GM19372 (cell line): ENCODE measurements around the gene RPS29.
A peak's percentile ranks its signal among the peaks of the same experiment; 100 is the strongest.
"Not testable (repeated sequence)": the region's sequence is repeated elsewhere in the genome, so short reads cannot be mapped to it uniquely, and the experiment has no call there.

Experiments
- ATAC-seq: cut with Tn5 transposase; IDR thresholded peaks from one replicate; pipeline ENCODE4 v1.9.1; 2021; ENCODE audit warnings: mild to moderate bottlenecking, low read depth, moderate library complexity; ENCODE audit not compliant: unreplicated experiment

The RPS29 gene

DNA sequence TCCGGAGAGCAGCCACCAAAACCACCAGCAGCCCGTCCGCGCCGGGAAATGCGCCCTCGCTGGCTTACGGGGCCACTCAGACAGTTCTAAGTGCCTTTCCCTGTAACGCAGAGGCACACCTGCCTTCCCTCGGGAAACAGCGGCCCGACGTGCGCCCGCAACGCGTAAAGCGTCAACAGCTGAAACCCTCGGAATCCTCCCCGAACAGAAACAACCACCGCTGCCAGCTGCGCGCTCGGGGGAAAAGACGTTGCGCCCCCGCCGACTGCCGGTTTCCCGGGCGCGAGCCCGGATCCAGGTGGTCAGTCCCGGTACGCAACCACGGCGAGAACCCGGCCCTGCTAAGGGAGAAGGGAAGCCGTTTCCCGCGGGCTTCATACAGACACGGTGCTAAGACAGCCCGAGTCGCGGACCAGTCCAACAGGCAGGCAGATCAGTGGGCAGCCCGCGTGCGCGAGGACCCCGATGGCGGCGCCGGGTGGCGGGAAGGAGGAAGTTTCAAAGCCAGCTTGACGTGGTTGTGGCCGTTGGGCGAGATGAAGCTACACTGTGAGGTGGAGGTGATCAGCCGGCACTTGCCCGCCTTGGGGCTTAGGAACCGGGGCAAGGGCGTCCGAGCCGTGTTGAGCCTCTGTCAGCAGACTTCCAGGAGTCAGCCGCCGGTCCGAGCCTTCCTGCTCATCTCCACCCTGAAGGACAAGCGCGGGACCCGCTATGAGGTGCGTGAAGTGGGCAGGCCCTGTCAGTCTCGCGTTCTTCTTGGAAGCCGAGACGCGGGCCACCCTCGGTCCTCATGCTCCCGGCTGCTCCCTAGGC is 12.5 kb upstream of the RPS29 start, which contains the start of gene LRR1:
LRR1 (plus strand) TSS at position 456 of the 816 bp plus-strand sequence; CDS start at position 537, 81 bp downstream.
- ATAC-seq, result peak; percentile 52

DNA sequence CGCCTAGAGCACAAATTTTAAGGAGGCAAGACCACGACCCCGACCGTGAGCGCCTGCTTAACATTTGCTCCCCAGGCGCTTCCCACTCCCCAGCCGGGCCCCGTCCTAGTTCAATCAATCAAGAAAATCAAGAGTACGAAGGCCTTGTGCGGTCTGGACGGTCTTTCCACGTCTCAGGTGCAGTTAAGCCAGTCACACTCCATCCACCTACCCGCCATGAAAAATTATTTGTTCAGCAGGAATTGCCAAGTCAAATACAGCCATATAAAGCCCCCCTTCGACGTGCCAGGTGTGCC is 12.0 kb upstream of the RPS29 start:
- ATAC-seq, result no peak

DNA sequence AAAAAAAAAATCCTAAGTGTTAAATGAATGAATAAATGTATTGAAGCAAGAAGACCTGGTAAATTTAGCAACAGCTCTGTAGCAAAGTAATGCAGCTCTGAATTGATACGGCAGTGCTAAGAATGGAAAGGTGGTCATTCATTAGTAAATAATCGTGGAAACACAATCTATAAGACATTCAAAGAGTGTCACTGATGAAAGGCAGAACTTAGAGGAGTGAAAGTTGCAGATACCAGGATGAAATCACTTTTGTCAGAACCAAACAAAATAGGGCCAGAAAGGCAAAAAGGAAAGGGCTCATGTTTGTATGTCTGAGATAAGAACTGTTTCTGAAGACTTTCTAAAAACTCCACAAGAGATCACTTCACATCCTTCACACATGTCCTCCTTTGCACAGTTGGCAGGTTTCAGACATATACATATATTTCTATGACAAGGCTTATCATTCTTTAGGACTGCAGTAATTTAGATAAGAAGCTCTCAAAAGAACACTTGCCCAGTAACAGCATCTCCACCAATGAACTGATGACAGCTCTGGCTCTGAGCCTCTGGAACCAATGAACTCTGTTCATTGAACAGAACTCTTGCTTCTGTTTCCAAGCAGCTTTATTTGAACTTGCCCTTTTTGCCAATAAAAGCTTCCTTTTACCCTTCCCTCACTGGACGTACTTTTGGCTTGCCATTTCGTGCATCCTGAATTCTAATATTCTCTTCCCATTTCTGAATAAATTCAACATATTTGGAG is 8.3 kb upstream of the RPS29 start:
- ATAC-seq, result no peak

DNA sequence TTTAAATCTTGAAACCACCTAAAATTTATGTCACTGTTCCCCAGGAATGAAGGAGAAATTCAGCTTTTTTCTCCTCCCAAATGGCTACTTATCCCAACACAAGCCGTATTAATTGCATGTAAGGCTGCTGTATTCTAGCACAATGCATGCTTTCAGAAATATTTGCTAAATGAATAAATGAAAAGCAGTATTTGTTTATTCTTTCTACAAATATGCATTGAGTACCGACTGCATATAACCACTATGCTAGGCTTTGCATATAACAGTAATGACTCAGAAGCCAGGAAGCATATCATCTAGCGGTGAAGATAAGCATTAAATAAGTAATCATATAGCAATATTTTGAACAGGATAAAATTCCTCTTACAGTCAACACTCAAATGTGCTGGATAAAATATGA is 6.8 kb upstream of the RPS29 start:
- ATAC-seq, result no peak

DNA sequence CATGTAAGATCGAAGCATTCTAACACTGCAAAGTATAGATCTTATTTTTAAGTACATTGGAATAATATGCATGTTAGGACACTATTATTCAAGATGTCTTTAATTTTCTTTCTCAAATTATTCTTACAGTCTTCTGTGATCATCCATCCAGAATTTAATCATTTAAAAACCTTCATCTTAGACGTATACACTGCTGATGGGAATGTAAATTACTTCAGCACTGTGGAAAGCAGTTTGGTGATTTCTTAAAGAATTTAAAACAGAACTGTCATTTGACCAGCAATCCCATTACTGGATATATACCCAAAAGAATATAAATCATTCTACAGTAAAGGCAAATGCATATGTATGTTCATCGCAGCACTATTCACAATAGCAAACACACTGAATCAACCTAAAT is 3.2 kb upstream of the RPS29 start:
- ATAC-seq, result no peak

DNA sequence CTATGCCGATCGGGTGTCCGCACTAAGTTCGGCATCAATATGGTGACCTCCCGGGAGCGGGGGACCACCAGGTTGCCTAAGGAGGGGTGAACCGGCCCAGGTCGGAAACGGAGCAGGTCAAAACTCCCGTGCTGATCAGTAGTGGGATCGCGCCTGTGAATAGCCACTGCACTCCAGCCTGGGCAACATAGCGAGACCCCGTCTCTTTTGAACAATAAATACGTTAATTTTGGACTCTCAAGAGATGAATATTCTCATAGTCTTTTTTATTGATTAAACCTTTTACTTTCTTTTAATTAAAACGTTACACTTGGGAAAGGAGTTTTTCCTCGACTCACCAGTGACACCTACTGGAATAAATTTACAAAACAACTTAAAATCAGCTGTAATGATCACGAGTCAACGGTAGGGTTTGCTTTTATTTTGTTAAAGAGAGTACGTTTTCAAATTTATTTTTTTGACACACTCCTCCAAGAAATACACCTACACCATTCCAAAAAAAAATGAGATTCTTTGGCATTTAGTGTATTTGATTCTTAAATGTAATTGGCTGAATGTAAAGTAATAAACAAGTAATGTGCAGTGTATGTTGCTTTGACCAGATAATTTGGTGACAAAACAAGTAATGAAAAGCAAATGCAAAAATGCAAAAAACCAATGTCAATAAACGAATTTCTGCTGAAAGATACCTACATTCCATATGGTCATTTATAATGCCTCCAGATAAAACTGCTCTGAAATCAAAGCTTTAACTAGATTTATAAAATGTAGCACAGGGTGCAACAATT is 687 bp upstream of the RPS29 start:
- peak; percentile 15 for ATAC-seq

DNA sequence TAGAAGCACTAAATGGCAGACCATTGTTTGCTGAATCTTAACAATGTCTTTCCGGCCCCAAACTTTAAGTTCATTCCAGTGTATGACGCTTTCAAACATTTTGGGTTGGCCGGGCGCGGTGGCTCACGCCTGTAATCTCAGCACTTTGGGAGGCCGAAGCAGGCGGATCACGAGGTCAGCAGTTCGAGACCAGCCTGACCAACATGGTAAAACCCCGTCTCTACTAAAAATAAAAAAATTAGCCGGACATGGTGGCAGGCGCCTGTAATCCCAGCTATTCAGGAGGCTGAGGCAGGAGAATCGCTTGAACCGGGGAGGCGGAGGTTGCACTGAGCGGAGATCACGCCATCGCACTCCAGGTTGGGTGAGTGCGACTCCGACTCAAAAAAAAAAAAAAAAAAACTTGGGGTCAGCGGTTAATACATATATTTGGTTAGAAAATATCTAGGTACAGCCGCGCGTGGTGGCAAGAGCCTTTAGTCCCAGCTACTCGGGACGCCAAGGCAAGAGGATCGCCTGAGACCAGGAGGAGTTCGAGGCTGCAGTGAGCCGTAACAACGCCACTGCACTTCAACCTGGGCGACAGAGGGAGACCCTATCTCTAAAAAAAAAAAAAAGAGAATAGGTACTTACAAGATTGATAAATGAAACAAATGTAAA is 1.1 kb downstream of the RPS29 start:
- not testable (repeated sequence) for ATAC-seq

DNA sequence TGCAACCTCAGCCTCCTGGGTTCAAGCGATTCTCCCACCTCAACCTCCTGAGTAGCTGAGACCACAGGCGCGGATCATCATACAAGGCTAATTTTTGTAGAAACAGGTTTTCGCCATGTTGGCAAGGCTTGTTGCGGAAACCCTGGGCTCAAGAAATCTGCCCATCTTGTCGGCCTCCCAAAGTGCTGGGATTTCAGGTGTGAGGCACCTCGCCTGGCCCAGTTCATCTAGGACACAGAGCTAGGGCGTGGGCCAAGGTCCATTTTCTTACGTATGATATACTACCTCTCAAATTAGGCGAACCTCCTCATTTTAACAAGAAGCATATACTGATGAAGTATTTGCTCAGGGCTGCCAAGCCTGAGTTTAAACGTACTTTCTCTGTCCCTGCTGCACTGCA is 2.1 kb downstream of the RPS29 start:
- ATAC-seq, result no peak

DNA sequence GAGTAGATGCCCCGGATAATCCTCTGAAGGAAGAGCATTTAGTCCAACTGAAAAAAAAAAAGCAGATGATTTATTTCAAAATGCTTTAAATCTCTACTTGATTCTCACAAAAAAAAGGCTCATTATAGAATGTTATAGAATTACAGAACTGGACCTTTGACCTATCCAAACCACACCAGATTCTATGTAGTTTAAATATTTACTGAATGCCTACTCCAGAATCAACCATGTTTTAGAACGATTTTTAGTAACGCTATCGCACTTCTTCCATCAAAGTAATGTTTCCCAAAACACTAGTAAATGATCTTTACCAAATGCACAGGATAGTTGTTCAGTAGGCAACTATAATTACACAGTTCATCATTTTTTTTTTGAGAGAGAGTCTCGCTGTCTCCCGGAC is 2.6 kb downstream of the RPS29 start:
- ATAC-seq, result no peak

DNA sequence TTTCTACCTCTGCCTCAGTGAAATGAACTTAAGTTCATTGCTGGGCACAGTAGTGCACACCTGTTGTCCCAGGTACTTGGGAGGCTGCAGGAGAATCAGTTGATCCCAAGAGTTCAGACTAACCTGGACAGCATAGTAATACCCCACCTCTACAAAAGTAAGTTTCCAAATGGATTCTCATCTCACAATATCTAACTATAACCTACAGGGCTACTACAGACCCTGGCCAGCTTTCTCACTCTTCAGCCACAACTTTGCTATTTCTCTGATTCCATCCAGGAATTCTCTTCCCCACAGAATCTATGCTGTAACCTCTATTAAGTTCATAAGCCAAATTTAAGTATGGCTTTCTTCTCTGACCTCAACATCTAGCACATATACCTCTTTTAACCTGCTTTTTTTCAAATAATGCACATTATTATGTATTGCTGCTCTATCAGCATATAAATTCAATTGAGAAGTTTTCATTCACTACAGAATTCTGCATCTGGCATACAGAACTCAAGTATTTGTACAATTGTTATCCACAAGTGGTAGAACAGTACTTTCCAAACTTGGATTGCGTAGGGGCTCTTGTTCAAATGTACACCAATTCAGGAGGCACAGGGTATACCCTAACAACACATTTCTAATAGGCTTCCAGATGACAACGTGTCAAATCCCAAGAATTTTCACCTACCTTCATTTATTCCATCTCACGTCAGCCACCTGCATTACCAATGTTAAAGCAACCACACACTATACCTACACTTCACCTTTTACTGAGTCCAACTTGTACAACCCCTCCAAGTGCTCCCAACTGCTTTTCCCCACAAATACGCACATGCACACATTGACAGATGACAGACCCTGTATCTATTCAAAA is 3.8 kb downstream of the RPS29 start:
- no peak for ATAC-seq

DNA sequence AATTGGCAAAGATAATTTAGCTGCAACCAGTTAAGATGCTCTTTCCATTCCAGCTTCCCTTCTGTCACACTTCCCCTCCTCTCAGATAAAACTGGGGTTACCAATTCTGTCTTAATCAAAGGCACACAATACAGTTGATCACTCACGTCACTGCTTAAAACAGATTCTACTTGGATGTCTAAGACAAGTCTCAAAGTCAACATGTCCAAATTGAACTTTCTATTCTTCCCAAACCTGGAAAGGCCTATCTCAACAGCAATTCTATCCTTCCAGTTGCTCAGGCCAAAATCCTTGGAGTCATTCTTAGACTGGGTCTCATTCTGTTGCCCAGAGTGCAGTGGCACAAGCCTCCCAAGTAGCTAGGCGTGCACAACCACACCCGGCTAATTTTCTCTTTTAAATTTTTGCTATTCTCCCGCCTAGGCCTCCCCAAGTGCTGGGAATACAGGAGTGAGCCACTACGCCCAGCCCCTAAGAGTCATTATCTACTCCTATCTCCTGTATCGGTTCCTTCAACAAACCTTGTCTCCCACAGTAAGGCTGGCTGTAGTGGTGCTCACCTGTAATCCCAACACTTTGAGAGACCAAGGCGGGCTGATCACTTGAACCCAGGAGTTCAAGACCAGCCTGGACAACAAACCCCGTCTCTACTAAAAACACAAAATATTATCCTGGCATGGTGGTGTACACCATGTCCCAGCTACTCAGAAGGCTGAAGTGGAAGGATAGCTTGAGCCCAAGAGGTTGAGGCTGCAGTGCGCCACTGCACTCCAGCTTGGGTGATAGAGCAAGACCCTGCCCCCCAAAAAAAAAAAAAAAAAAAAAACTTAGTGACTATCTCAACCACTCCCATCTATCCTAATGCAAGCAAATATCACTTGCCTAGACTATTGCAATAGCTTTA is 4.7 kb downstream of the RPS29 start:
- no peak for ATAC-seq

DNA sequence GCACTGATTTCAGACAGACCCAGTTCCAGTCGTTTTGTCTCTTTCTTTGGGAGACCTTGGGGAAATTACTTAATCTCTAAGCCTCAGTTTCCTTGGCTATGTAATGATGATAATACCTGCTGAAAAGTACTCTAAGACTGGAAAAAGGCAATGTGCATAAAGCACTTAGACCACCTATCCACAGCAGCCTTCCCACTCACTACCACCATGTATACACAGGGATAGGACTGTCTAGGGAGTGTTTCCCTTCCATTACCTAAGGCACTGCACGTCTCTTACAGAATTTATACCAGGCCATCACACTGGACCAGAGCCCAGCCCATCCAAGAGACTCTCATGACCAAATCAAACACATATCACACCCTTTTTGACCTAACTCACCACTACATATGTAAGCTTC is 6.3 kb downstream of the RPS29 start:
- ATAC-seq, result no peak

DNA sequence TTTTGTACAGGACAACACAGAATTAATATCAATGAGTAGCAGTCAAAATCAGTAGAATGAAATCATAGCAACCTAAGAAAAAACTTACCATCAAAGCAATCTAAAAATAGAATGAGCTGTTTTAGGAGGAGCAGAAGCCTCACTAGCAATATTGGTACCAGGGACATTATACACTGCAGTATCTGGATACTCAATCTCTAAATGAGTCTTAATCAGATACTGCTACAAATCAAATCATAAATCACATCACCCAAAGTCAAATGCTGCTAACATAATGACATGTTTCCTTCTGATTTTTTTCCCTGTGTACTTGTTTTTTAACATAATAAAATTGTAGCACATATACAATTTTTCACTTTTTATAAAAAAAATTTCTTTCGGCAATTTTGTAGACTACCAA is 8.0 kb downstream of the RPS29 start:
- no peak for ATAC-seq

DNA sequence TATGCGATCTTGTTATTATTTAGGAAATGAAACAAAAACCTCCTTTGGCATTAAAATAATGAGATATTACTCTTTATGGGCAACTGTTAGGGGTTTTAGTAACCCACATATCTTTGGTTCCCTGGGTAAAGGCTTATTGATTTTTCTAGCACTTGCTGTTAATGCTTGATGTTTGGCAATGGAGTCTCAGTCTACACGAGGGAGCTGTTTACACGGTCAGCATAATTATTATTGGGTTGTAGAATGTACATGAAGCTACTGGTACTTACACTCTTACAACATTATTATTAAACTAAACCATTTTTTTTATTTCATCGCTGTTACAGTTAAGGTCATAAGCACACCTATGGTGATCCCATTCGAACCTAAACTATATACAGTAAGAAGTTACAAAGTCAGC is 12.1 kb downstream of the RPS29 start:
- no peak for ATAC-seq

DNA sequence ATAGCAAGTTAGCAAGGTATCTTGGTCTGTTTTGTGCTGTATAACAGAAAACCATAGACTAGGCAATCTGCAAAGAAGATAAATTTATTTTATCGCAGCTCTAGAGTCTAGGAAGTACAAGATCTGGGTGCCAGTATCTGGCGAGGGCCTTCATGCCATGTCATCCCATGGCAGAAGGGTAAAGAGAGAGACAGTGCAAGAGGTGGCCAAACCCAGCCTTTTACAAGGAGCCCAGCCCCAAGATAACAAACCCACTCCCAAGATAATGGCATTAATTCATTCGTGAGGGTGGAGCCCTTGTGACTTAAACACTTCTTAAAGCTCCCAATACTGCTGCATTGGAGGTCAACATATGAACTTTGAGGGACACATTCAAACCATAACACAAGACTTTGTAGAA is 16.9 kb downstream of the RPS29 start:
- ATAC-seq, result no peak

DNA sequence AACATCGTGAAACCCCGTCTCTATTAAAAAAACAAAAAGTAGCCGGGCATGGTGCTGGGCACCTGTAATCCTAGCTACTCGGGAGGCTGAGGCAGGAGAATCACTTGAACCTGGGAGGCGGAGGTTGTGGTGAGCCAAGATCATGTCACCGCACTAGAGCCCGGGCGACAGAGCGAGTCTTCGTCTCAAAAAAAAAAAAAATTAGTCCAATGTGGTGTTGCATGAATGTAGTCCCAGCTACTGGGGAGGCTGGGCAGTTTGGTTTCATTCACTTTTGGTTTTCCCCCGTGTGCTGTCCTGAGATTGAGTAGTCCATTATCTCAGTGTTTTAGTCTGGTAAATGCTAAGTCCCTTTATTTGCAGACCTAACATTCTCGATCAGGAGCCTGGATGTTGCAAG is 19.5 kb downstream of the RPS29 start:
- no peak for ATAC-seq

DNA sequence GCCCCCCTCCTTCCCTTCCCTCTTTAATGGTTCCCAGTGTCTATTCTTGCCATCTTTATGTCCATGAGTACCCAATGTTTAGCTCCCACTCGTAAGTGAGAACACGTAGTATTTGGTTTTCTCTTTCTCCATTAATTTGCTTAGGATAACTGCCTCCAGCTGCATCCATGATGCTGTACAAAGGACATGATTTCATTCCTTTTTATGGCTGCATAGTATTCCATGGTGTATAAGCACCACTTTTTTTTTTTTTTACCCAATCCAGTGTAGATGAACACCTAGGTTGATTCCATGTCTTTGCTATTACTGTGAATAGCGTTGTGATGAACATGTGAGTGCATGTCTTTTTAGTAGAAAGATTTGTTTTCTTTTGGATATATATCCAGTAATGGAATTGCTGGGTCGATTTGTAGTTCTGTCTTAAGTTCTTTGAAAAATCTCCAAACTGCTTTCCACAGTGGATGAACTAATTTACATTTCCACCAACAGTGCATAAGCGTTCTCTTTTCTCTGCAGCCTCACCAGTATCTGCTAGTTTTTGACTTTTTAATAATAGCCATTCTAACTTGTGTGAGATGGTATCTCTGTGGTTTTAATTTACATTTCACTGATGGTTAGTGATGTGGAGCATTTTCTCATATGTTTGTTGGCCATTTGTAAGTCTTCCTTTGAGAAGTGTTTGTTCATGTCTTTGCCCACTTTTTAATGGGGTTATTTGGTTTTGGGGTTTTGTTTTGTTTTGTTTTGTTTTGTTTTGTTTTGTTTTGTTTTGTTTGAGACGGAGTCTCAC is 26.0 kb downstream of the RPS29 start:
- no peak for ATAC-seq

DNA sequence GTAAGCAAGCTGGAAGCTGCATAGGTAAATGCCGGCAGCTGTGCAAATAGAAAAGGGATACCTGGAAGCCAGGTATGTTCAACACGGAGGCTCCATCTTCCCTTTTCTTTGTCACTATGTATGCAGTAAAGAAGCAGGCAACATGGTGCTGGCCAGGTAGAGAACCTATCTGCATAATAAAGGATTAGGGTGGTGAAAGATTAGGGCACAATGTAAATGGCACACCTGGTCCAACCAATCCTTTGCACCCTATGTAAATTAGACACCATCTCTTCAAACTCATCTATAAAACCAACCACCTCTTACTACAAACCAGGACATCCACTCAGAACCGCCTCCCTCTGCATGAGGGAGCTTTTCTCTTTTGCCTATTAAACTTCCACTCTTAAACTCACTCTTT is 32.3 kb downstream of the RPS29 start:
- ATAC-seq, result no peak
